GM18526 (cell line): ENCODE data around the gene EXOC3L1.

ENCODE experiments used
- POLR2A ChIP-seq: IDR thresholded peaks from 3 replicates; pipeline ENCODE4 v1.6.1; 2011; ENCODE audit not compliant: insufficient read length; ENCODE audit errors: extremely low read depth

The EXOC3L1 gene

DNA sequence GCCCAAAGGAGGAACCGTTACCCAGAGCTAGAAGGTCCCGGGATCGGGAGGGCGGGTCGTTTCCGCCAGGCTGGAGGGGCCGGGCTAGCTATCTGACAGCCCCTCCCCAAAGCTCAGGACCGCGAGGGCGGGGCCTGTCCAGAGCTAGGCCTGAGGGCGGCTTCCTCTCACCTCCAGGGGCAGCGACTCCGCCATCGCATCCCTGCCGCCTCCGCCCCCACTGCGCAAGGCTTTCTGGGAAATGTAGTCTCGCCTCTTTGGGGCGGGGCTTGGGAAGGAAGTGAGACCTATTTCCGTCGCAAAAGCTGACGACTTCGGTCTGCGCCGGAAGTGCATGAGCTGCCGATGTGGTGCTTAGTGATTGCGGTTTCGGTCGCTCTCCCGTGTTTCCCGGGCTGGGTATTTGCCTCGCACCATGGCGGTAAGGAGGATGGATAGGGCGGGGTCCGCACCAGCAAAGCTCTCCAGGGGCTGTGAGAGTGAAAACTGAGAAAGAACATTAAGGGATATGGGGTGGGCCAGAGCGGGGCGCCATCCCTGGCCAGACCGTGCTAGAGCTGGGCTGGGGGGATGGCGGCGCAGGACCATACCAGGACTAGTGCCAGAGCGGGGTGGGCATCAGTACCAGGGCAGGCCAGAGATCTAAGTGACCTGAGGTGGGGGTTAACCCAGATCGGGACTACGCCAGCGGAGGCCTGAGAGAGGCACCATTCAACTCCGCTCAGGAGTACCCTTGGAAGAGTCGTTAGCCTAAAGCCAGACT, 37.0 kb upstream of the EXOC3L1 start, which contains the start of gene TMEM208:
Gene TMEM208, plus strand, starts transcription at position 327 of the 763 bp plus-strand sequence. Its CDS starts 89 bp downstream, at position 416.
- TF ChIP-seq POLR2A, result peak; percentile 70

DNA sequence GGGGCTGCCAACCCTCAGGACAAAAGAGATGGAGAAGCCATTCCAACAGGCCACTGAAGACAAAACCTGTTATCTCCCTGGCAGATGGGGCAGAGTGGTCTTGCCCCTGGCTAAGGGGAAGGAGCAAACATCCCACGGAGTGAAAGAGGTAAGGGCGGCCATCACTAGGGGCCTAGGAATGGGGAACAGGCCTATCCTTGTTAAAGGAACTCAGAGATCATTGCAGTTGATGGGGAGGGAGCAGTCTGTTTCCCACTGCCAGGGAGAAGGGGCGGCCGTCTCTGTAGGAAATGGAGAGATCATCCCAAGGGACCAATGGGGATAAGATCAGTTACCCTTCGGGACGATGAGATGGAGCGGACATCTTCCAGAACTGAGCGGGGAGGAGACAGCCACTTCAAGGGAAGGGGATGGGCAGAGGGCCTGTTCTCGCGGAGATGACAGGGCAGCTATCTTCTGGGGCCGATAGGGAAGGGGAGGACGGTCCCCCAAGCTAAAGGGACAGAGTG, 36.4 kb upstream of the EXOC3L1 start:
- TF ChIP-seq POLR2A, result no peak

DNA sequence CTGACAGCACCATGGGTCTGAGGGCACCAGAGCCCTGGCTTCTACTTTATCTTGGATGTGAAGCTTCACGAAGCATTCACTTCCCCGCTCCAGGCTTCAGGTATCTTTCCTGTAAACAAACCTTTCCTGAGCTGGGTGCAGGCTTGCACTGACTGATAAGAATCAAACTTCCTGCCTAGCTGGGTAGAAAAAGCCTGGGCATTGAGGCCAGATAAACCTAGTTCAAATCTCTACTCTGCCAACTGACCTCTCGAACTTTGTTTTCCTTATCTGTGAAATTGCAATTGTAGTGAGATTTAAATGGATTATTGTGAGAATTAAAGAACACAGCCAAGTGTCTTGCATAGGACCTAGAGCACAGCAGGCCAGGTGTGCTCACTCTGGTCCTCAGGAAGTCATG, 34.1 kb upstream of the EXOC3L1 start:
- no peak for TF ChIP-seq POLR2A

DNA sequence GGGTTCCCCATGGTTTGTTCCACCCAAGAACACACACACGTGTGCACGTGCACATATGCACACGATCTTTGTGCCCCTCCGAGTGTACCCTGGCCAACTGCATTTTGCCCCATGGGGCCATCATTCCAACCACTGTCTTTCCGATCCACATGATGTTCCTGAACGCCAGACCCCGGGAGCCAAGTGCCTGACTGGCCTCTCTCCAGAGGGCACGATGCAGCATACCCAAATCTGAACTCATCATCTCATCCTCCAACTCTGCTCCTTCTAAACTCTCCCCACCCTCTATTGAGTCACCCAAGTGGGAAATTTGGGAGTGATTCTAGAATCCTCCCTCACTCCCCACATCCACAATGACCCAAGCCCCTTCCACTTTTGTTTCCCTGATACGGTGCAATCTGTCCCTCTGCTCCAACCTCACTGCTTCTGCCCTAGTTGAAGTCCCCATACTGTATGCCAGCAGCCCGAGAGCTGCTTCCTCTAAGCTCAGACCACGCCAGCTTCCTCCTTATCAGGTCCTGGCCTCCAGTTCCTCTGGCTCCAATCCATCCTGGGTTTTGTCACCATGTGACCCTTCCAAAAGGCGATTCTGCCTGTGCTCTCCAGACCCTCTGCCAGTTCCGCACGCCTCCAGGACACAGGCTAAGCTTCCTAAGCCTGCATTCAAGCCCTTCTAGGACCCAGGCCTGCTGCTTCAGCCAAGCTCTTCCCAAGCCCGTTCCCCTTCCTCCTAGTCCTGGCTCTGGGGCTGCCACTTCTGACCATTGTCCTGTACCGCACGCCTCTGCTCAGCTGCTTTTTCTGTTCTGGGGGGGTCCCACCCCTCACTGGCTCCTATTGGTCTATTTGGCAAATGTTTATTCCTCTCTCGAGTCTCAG, 26.9 kb upstream of the EXOC3L1 start:
- TF ChIP-seq POLR2A, result no peak

DNA sequence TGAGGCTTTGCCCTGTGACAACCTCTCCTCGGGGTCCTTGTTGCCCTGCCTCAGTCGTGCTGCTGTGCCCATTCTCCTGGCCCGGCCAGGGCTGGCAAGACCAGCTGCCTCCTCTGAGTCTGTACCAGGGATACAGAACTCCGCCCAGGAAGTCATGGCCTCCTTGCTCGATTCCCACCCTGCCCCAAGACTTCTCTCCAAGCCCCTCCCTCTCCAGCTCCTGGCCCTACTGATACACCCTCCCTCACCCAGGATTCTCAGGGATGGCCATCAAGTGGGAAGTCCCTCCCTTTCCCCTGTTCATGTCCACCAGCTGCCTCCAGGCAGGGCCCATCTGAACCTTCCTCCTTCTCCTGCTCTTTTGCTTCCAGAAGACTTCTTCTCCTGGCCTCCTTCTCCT, 25.8 kb upstream of the EXOC3L1 start:
- no peak for TF ChIP-seq POLR2A

DNA sequence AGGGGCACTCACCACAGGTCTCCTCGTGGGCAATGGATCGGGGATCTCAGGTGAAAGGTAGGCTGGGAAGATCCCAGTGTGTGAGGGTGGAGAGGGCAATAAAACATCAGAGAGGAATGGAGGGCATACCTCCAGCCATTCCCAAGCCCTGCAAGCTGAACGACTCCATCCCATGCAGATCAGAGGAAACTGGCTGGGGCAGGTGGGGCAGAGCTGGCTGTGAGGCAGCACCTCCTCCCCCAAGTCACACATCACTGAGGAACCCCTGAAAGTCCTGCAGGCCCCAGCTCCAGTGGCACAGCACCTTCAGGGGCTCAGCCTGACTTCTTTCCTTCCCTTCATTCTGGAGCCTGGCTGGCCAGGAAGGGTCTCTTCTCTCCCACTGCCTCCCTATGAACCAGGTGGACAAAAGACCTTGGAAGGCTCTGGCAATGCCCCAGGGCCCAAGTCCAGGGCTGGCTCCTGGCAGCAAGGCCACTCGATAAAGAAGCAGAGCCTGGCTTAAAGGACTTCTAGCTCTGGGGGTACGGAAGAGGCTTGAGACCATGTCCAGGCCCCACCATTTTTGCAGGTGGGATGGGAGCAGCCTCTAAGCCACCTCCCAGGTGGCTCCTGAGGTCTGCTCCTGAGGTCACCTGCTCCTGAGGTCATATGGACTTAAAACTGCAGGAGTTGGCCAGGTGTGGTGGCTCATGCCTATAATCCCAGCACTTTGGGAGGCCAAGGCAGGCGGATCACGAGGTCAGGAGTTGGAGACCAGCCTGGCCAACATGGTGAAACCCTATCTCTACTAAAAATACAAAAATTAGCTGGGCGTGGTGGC, 23.5 kb upstream of the EXOC3L1 start:
- TF ChIP-seq POLR2A, result no peak

DNA sequence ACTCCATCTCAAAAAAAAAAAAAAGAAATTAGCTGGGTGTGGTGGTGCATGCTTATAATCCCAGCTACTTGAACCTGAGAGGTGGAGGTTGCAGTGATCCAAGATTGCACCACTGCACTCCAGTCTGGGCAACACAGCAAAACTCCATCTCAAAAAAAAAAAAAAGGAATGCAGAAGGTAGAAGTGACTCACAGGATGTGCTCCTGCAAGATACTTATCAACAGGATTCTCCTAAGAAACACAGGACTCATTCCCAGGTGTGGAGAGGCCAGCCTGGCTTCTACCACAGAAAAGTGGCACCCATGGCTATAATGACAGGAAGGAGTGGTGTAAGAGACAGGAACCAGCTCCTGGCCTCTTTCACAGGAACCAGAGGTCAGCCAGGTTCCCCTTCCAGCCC, 22.8 kb upstream of the EXOC3L1 start:
- TF ChIP-seq POLR2A, result no peak

DNA sequence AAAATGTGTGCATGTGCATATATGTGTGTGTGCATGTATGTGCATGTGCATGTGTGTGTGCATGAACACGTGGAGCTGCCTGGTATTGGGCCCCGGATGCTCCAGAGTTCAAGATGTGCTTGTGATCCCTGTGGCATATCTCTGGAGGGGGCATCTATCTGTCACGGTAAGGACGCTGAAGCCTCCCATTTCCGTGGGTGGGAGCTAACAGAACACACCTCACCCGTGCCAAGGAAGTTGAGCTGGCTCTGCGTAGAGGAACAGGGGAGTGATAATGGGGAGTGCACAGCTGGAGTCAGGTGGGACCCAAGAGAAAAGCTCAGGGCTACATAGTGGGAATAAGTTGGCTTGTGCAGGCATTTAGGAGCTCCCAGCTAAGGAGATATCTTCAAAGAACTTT, 21.7 kb upstream of the EXOC3L1 start:
- TF ChIP-seq POLR2A, result no peak

DNA sequence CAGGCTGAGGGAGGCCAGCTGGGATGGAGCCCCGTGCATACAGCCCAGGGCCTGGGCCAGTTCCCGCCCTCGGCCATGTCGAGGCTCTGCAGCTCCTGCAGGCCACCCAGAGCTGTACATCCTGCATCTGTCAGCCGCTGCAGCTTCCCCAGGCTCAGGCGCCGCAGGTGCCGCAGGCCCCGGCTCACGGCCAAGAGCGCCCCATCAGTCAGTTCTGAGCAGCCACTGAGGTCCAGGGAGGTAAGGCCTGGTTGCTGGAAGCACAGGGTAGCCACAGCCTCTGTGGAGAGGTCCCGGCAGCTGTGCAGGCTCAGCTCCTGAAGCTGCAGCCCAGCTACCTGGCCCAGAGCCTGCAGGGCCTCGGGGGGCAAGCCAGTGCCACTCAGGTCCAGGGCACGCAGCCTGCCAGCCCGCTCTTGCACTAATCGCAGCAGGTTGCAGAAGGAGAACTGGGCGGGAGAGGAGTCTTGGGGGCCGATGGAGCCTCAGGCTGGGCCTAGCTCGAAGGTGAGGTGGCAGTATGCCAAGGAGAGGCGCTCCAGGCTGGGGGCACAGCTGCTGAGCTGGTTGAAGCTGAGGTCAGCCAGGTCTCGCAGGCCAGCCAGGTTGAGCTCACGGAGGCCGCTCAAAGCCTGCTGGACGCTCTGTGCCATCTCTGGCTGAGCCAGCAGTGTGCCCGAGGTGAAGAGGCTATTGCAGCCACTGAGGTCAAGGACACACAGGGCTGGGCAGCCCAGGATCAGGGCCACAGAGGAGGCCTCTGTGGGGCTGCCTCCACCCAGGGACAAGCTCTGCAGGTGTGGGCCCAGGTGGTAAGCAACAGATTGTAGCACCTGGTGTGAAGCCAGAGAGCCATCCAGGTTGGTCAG, 20.4 kb upstream of the EXOC3L1 start:
- no peak for TF ChIP-seq POLR2A

DNA sequence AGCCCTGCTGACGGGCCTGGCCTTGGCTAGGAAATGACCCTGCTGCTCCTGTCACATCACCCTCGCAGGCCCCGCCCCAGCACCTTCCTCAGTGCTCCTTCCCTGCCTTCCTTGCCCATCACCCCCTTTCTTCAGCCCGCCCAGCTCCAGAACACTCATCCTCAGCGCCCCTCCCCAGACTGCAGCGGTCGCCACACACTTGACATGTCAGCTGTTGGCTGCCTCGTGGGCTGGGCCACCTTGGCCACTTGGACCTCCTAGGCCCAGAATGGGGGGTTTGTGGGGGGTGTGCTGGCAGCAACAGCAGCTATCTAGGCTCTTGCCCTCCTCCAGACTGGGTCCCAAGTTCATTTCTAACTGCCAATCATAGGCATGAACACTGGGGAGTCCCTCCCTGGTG, 19.6 kb upstream of the EXOC3L1 start:
- TF ChIP-seq POLR2A, result no peak

DNA sequence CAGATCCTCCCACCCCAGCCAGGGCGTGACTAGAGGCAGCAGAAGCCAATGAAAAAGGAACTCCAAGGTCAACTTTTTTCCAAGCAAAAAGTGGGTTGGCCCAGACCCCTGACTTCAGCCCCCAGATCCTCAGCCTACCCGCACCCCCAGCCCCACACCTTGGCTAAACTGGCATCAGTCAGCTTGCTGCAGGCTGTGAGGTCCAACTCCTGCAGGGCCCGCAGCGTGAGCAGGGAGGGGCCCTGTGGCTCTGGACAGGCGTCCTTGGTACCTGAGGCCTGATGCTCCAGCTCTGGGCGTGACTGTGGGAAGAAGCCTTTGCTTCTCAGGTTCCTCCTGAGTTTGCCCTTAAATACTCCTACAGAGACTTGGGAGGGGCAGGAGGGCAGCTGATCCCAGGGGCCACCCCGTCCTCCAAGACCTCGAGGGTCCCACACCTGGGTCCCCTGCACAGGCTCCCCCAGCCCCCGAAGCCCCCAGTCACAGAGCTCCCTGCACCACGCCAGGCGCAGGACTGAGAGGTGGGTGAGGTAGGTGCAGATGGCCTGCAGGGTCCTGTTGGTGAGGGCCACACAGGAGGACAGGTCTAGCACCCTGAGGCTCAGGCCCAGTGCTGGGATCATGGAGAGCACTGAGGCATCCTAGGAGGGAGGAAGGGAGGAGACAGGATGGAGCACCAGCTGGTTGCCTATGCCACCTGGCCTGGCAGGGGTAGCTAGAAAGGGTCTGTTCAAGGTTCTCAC, 18.4 kb upstream of the EXOC3L1 start:
- TF ChIP-seq POLR2A, result peak; percentile 8

DNA sequence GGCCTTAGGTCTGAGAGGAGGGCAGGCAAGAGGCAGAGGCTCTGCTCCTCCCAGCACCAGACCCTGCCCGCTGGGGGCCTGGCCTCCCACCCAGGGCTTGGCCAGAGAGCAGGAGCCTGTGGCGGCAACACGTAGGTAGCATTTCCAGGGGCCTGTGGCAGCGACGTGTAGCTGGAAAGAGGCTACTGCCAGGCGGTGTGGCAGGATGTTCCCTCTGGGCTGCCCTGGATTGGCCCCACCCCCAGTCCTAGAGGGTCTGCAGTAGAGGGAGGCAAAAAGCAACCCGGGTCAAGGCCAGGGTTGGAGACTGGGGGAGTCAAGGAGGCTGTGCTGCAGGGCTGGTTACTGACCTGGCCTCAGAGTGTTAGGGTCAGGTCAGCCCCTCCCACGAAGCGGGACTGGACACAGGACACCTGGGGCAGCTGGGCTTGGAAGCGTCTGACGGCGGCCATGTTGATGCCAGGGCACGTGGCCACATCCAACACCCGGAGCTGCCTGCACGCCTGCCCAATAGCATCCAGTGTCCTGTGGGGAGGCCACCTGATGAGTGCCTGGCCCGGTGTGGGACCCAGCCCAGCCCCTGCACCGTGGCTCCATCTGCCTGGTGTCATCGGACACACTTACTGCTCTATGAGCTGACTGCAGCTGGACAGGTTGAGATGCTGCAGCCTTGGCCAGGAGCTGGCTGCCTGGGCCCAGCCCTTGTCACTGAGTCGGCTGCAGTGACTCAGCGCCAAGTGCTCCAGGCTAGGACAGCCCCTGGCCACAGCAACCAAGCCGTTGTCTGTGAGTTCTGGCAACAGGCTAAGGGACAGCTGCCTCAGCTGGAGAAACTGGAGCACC, 17.5 kb upstream of the EXOC3L1 start:
- no peak for TF ChIP-seq POLR2A

DNA sequence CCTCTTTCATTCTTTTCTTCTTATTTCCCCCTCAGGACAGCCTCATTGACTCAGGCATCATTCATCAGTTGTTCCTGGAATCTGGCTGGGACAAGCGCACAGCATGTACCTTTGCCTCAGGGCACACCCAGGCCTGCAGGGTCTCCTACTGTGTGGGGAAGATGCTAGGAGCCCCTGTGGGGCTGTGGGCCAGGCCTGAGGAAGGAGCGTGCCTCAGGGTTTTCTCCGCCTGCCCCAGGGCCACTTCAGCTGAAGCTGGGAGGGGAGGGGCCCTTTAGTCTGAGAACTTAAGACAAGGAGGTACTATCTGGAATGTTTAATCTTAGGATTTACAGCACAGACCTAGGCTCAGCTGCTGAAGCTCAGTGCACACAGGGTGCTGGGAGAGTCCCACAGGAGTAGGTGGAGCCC, 16.9 kb upstream of the EXOC3L1 start:
- TF ChIP-seq POLR2A, result no peak
